HFF-Myc (cell line): ENCODE data around the gene FAM174B.

ENCODE experiments used
- DNase-seq: peaks from one replicate; pipeline ENCODE4 v3.0.0-alpha.2; 2011; ENCODE audit warnings: low read depth; ENCODE audit errors: extremely low read depth
- H3K4me3 ChIP-seq: replicated peaks from 2 replicates; pipeline ENCODE4 v1.5.1; 2011; ENCODE audit warnings: low read depth, mild to moderate bottlenecking, control low read depth, low read length
- TF ChIP-seq, protein P1 (sequence below): IDR thresholded peaks from 2 replicates; pipeline ENCODE4 v1.5.1; 2012; ENCODE audit warnings: mild to moderate bottlenecking, low read depth, low read length, control low read depth; ENCODE audit errors: missing control alignments

The FAM174B gene

DNA sequence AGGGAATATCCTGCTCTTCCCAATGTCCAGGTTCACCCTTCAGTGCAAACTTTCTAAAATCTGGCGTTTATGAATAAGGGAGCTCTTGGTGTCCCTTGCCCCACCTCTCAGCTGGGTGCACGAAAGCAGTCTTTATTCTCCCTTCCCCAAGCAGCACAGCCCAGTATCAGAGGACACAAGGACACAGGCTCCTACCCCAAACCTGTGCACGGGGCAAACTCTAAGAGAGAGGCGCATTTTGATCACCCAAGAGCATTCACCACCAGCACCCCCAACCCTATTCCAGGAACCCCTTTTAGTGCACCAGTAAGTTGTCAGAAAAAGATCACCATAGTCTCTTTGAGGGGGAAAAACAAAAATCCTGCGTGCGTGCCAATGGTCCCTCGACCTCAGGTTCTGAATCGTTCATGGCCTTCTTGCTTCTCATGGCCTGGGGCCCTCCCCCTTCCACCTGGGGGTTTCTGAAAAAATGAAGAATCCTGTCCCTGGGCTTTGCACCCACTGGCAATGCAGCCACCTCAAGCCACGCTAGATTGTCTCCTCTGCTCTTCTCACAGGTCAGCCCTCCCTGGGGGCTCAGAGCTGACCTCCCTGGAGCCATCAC lies 78.9 kb downstream of the FAM174B start:
- TF ChIP-seq, protein P1, sequence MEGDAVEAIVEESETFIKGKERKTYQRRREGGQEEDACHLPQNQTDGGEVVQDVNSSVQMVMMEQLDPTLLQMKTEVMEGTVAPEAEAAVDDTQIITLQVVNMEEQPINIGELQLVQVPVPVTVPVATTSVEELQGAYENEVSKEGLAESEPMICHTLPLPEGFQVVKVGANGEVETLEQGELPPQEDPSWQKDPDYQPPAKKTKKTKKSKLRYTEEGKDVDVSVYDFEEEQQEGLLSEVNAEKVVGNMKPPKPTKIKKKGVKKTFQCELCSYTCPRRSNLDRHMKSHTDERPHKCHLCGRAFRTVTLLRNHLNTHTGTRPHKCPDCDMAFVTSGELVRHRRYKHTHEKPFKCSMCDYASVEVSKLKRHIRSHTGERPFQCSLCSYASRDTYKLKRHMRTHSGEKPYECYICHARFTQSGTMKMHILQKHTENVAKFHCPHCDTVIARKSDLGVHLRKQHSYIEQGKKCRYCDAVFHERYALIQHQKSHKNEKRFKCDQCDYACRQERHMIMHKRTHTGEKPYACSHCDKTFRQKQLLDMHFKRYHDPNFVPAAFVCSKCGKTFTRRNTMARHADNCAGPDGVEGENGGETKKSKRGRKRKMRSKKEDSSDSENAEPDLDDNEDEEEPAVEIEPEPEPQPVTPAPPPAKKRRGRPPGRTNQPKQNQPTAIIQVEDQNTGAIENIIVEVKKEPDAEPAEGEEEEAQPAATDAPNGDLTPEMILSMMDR: no peak
- no peak for DNase-seq
- H3K4me3 ChIP-seq: no peak overlapping the region

DNA sequence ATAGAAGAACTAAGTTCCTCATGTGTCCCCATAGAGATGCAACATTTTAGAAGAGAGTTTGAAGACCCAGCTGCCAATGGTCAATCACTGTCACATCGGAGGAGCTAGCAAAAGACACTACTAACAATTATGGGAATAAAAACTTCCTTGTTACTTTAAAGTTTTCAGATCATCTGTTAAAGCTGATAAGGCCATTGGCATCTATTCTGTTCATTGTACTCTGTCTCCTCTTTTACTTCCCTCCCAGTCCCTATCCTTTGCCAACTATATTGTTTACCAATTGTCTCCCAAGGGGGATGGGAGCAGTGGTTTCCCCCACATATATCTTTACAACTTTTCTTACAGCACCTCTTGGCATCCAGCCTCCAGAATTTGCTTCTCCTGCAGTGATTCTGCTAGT lies 81.0 kb downstream of the FAM174B start:
- DNase-seq: no peak
- TF ChIP-seq, protein P1: no peak
- no peak overlapping the region for H3K4me3 ChIP-seq

DNA sequence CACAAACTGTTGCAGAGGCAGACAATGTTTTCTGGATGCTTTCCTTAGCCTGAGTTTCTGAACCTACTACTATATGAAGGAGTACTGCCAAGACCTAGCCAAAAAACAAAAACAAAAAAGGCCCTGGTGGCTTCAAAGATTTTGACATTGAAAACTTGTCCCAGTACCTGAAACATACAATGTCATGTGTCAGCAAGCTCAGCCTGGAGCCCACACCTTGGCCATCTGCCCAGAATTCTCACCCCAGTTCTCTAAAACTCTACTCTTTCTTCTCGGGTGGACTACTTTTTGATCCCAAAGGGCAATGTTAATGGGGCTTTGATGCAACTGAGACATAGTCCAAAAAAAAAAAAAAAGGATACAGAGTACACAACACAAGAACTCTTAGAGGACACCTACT lies 81.4 kb downstream of the FAM174B start:
- H3K4me3 ChIP-seq: no peak overlapping the region
- TF ChIP-seq, protein P1: no peak
- DNase-seq: no peak

DNA sequence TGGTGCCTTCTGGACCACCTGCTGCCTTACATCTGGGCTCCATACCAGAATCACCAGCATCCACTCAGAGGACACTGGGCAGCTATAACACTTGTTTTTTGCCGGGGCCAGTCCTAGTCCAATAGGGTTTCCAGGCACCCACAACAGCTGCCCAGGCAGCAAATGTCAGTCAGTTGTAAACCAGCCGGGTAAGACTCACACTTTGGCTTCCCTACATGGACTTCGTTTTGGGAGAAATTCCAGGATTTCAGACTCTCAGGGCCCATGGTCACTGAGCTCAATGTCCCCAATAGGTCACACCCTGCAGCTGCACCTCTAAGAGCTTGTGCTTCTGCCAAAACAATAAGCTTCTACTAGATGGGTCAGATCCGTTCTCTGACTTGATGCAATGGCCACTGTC lies 83.8 kb downstream of the FAM174B start:
- H3K4me3 ChIP-seq: no peak overlapping the region
- TF ChIP-seq, protein P1: no peak
- no peak for DNase-seq

DNA sequence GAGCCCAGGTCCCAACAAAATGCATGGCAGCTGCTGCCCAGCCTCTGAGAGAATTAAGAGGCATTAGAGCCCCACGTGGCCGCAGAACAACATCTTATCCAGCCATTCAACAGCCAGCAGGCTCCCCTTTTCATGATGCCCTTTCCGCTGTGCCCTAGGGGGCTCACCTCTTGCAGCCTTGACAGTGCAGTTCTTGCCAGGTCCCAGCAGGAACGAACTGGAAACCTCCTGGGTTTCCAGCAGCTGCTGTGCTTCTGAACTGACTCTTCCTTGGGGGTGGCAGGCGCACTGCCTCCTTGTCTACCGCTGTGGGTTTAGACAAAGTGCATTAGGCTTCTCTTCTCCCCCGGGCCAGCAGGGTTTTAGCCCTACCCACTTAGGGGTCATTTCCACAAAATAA lies 85.2 kb downstream of the FAM174B start:
- TF ChIP-seq, protein P1: no peak
- no peak for DNase-seq
- no peak overlapping the region for H3K4me3 ChIP-seq

DNA sequence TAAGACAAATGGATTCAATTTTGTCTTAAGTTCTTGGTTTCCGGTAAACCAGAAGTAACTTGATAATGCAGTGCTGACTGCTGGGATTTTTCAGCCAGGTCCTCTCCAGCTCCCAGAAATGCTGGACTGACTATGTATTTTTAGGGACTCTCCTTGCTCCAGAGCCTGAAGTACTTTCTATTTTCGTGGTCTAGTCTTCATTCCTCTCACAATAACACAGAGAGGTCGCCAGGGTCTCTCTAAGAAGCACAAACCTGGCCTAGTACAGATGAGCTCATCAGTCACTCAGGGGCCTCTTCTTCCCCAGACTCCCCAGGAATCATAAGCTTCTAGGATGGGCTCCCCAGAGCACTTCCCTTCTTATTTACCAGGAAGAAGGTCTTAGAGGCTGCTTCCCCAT lies 85.8 kb downstream of the FAM174B start:
- TF ChIP-seq, protein P1: no peak
- no peak overlapping the region for H3K4me3 ChIP-seq
- no peak for DNase-seq
